Neural progenitor cell (in vitro differentiated cells): ENCODE data around the gene SULT4A1. TPM values are rescaled to one million over a fixed set of nuclear protein-coding genes. Genes with fewer than 3 reads are reported as not detected.
A peak's percentile ranks its signal among the peaks of the same experiment; 100 is the strongest.

ENCODE experiments used
- DNase-seq: peaks from one replicate; pipeline ENCODE4 v3.0.0-alpha.2; 2016; ENCODE audit warnings: low spot score
- H2AFZ ChIP-seq: fragments of 200-600 bp; sonication (generic); replicated peaks from 2 replicates; pipeline ENCODE4 v1.6.1; 2016; ENCODE audit warnings: antibody characterized with exemption
- H3F3A ChIP-seq: fragments of 200-600 bp; sonication (generic); 2 replicates; pipeline ENCODE4 v1.6.1; 2016; ENCODE audit warnings: antibody characterized with exemption, low read depth
- H3K27ac ChIP-seq: fragments of 200-600 bp; sonication (generic); 2 replicates; pipeline ENCODE4 v1.5.1; 2016; ENCODE audit warnings: mild to moderate bottlenecking
- H3K27me3 ChIP-seq: fragments of 200-600 bp; sonication (generic); 2 replicates; pipeline ENCODE4 v1.6.1; 2016; ENCODE audit warnings: mild to moderate bottlenecking, moderate library complexity
- H3K36me3 ChIP-seq: fragments of 200-600 bp; sonication (generic); 2 replicates; pipeline ENCODE4 v1.5.1; 2016
- H3K4me1 ChIP-seq: fragments of 200-600 bp; sonication (generic); 2 replicates; pipeline ENCODE4 v1.6.1; 2016; ENCODE audit warnings: mixed run types
- H3K4me2 ChIP-seq: fragments of 200-600 bp; sonication (generic); 2 replicates; pipeline ENCODE4 v1.6.1; 2016
- H3K4me3 ChIP-seq: fragments of 200-600 bp; sonication (generic); 2 replicates; pipeline ENCODE4 v1.5.1; 2016
- H3K79me2 ChIP-seq: fragments of 200-600 bp; sonication (generic); 2 replicates; pipeline ENCODE4 v1.6.1; 2016; ENCODE audit warnings: low read depth
- H3K9ac ChIP-seq: fragments of 200-600 bp; sonication (generic); 2 replicates; pipeline ENCODE4 v1.6.1; 2016
- H3K9me3 ChIP-seq: fragments of 200-600 bp; sonication (generic); 2 replicates; pipeline ENCODE4 v1.5.1; 2016; ENCODE audit warnings: low read depth
- H4K20me1 ChIP-seq: fragments of 200-600 bp; sonication (generic); 2 replicates; pipeline ENCODE4 v1.6.1; 2016; ENCODE audit warnings: low read depth
- H3K27ac Mint-ChIP-seq: 3 replicates; pipeline ENCODE4 v1.8.0; 2021; ENCODE audit warnings: mixed read lengths
- H3K27me3 Mint-ChIP-seq: 2 replicates; pipeline ENCODE4 v1.8.0; 2022; ENCODE audit warnings: low read depth, mild to moderate bottlenecking, inconsistent platforms, moderate library complexity, mixed read lengths; ENCODE audit not compliant: insufficient read depth
- H3K36me3 Mint-ChIP-seq: 3 replicates; pipeline ENCODE4 v1.8.0; 2021; ENCODE audit warnings: mixed read lengths
- H3K4me1 Mint-ChIP-seq: 3 replicates; pipeline ENCODE4 v1.8.0; 2021; ENCODE audit warnings: mixed read lengths
- H3K4me3 Mint-ChIP-seq: 3 replicates; pipeline ENCODE4 v1.8.0; 2021; ENCODE audit warnings: mild to moderate bottlenecking, moderate library complexity, mixed read lengths
- H3K9me3 Mint-ChIP-seq: 3 replicates; pipeline ENCODE4 v1.8.0; 2020; ENCODE audit warnings: mixed read lengths
- CTCF ChIP-seq: fragments of 200-600 bp; sonication (generic); IDR thresholded peaks from 2 replicates; pipeline ENCODE4 v1.5.1; 2017; ENCODE audit warnings: antibody characterized with exemption, mild to moderate bottlenecking
- EZH2 ChIP-seq: fragments of 200-600 bp; sonication (generic); IDR thresholded peaks from 2 replicates; pipeline ENCODE4 v1.6.1; 2017; ENCODE audit warnings: antibody characterized with exemption, mild to moderate bottlenecking, moderate library complexity
- EZH2phosphoT487 ChIP-seq: fragments of 200-600 bp; sonication (generic); IDR thresholded peaks from 2 replicates; pipeline ENCODE4 v1.6.1; 2017; ENCODE audit warnings: antibody characterized with exemption
- total RNA-seq: library from RNA; depleted of rRNA; stranded (reverse); fragments of >200 nt; gene quantifications from 2 replicates; pipeline ENCODE4 v1.2.3, GENCODE V29; 2015; ENCODE audit warnings: low replicate concordance

Gene SULT4A1
- total RNA-seq, 1 donor from 2014 or later, result 14.2 TPM

- H4K20me1 ChIP-seq, result no peaks in the 10 kb centered on the region
- no peak overlapping the region for H3K4me3 ChIP-seq
- Mint-ChIP-seq H3K4me3 (no peak overlapping the region), H3K4me1 (no peaks in the 10 kb centered on the region), H3K27ac (no peak overlapping the region), H3K27me3 (peaks cover 49% of the 10 kb centered on the region), H3K36me3 (no peaks in the 10 kb centered on the region), H3K9me3 (peaks cover 2% of the 10 kb centered on the region)
- H2AFZ ChIP-seq, result no peak overlapping the region
- peak; percentile 40 for DNase-seq
- no peaks in the 10 kb centered on the region for H3F3A ChIP-seq
- H3K27ac ChIP-seq, result no peak overlapping the region
- no peak overlapping the region for H3K9ac ChIP-seq
- peaks cover 55% of the 10 kb centered on the region for H3K27me3 ChIP-seq
- no peak overlapping the region for H3K4me2 ChIP-seq
- TF ChIP-seq EZH2 (no peak), CTCF (peak; percentile 29), EZH2phosphoT487 (no peak)
- H3K36me3 ChIP-seq, result no peaks in the 10 kb centered on the region
- H3K9me3 ChIP-seq, result no peaks in the 10 kb centered on the region
- H3K4me1 ChIP-seq, result peaks cover 5% of the 10 kb centered on the region
- no peaks in the 10 kb centered on the region for H3K79me2 ChIP-seq
These were observed 27.5 kb upstream of the SULT4A1 start for GRCh38 chr22:43889860-43890253.

GRCh38 chr22:43889201-43889859 lies 27.0 kb upstream of the SULT4A1 start:
- Histone ChIP-seq H3F3A (no peaks in the 10 kb centered on the region), H4K20me1 (no peaks in the 10 kb centered on the region), H3K4me1 (peaks cover 5% of the 10 kb centered on the region), H3K9me3 (no peaks in the 10 kb centered on the region), H2AFZ (no peak overlapping the region), H3K27ac (no peak overlapping the region), H3K4me2 (no peak overlapping the region), H3K4me3 (no peak overlapping the region), H3K9ac (no peak overlapping the region), H3K79me2 (no peaks in the 10 kb centered on the region), H3K36me3 (no peaks in the 10 kb centered on the region), H3K27me3 (peaks cover 51% of the 10 kb centered on the region)
- TF ChIP-seq EZH2phosphoT487 (no peak), EZH2 (no peak), CTCF (no peak)
- H3K9me3 Mint-ChIP-seq, result peaks cover 2% of the 10 kb centered on the region
- peaks cover 50% of the 10 kb centered on the region for H3K27me3 Mint-ChIP-seq
- H3K4me3 Mint-ChIP-seq, result peak overlapping the region; percentile 49
- H3K4me1 Mint-ChIP-seq, result no peaks in the 10 kb centered on the region
- no peak for DNase-seq
- H3K36me3 Mint-ChIP-seq, result no peaks in the 10 kb centered on the region
- H3K27ac Mint-ChIP-seq, result no peak overlapping the region

GRCh38 chr22:43888740-43889139 lies 26.4 kb upstream of the SULT4A1 start:
- H3K9me3 Mint-ChIP-seq, result peaks cover 2% of the 10 kb centered on the region
- Histone ChIP-seq H3K27me3 (peaks cover 45% of the 10 kb centered on the region), H3K9ac (no peak overlapping the region), H3K27ac (no peak overlapping the region), H3K9me3 (no peaks in the 10 kb centered on the region), H3K4me2 (no peak overlapping the region), H3K4me1 (peaks cover 5% of the 10 kb centered on the region), H3F3A (no peaks in the 10 kb centered on the region), H2AFZ (no peak overlapping the region), H3K36me3 (no peaks in the 10 kb centered on the region), H4K20me1 (no peaks in the 10 kb centered on the region), H3K4me3 (no peak overlapping the region), H3K79me2 (no peaks in the 10 kb centered on the region)
- DNase-seq, result no peak
- peaks cover 48% of the 10 kb centered on the region for H3K27me3 Mint-ChIP-seq
- H3K4me1 Mint-ChIP-seq, result no peaks in the 10 kb centered on the region
- TF ChIP-seq EZH2phosphoT487, result no peak
- TF ChIP-seq CTCF, result no peak
- no peak for TF ChIP-seq EZH2
- no peak overlapping the region for H3K27ac Mint-ChIP-seq
- H3K4me3 Mint-ChIP-seq, result peak overlapping the region; percentile 49
- H3K36me3 Mint-ChIP-seq, result no peaks in the 10 kb centered on the region
